Lung (tissue), 12 donors: Measurements from ENCODE around the gene FBXO28. TPM values are rescaled to one million over a fixed set of nuclear protein-coding genes. Genes with fewer than 3 reads are reported as not detected.
"Not testable (repeated sequence)": the region's sequence is repeated elsewhere in the genome, so short reads cannot be mapped to it uniquely, and the experiment has no call there.

Experiments used
- ATAC-seq: fragments of 200-7000 bp; cut with Tn5 transposase; one replicate; pipeline ENCODE4 v1.9.1; 2020; ENCODE audit warnings: moderate number of reproducible peaks; ENCODE audit not compliant: insufficient read depth, low FRiP score
- DNase-seq, 3 donors: peaks; one replicate each; pipeline ENCODE4 v3.0.0-alpha.2; 2013 to 2017
- H3K27ac ChIP-seq, 2 donors: one replicate each; pipeline ENCODE4 v1.5.1; 2013; ENCODE audit warnings: mild to moderate bottlenecking in 2 of 2, moderate library complexity in 2 of 2, control low read depth in 1 of 2, inconsistent platforms in 1 of 2, low read depth in 1 of 2, low read length in 1 of 2
- H3K27me3 ChIP-seq, 3 donors: one replicate each; pipeline ENCODE4 v1.5.1; 2013; ENCODE audit warnings: low read length in 2 of 3; ENCODE audit not compliant: control insufficient read depth in 3 of 3, insufficient read depth in 3 of 3
- H3K36me3 ChIP-seq, 4 donors: one replicate each; pipeline ENCODE4 v1.5.1; 2013; ENCODE audit warnings: low read length in 4 of 4, mild to moderate bottlenecking in 1 of 4, moderate library complexity in 1 of 4; ENCODE audit not compliant: control insufficient read depth in 4 of 4, insufficient read depth in 4 of 4
- H3K4me1 ChIP-seq, 5 donors: one replicate each; pipeline ENCODE4 v1.5.1; 2013; ENCODE audit warnings: low read length in 5 of 5, mild to moderate bottlenecking in 2 of 5, moderate library complexity in 1 of 5; ENCODE audit not compliant: control insufficient read depth in 5 of 5, insufficient read depth in 5 of 5
- H3K4me3 ChIP-seq: one replicate; pipeline ENCODE4 v1.5.1; 2013; ENCODE audit warnings: mild to moderate bottlenecking, control low read depth, moderate library complexity
- H3K9ac ChIP-seq, 2 donors: one replicate each; pipeline ENCODE4 v1.5.1; 2013; ENCODE audit warnings: low read length in 2 of 2, control low read depth in 1 of 2; ENCODE audit not compliant: insufficient read depth in 1 of 2
- H3K9me3 ChIP-seq, 4 donors: one replicate each; pipeline ENCODE4 v1.5.1; 2013; ENCODE audit warnings: low read length in 3 of 4, mild to moderate bottlenecking in 1 of 4, moderate library complexity in 1 of 4; ENCODE audit not compliant: control insufficient read depth in 4 of 4, insufficient read depth in 3 of 4
- WGBS, 2 donors: extraction: QIAGEN DNeasy Blood & Tissue Kit; methylation state at CpG; one replicate each; pipeline ENCODE4 v1.1.7; 2013; 5-methylcytosine and 5-hydroxymethylcytosine counted together
- polyA plus RNA-seq, 2 donors: library from polyadenylated mRNA; stranded (reverse); fragments of 200-250 nt; gene quantifications; one replicate each; pipeline ENCODE4 v1.2.1, GENCODE V29; 2013
- total RNA-seq, 2 donors: library from RNA; depleted of rRNA in 1 of 2; stranded (reverse); fragments of >200 nt in 1 of 2; gene quantifications; one replicate each; pipeline ENCODE4 v1.2.1, GENCODE V29; 2014 to 2021
- TF ChIP-seq, protein P1 (sequence below): IDR thresholded peaks from 2 replicates; pipeline ENCODE4 v1.5.1; 2012; ENCODE audit warnings: mild to moderate bottlenecking; ENCODE audit errors: control extremely low read depth, extremely low read depth
- donor health status: control.
- donor health status: control.
- donor health status: Bipolar disorder and iron deficiency.
- donor health status: healthy.
- donor health status: DM: yes; HTN: yes; CAD: no.

FBXO28 gene
- total and polyA plus RNA-seq, 4 donors = 10.1 to 41.5 (median 19.7) TPM

DNA sequence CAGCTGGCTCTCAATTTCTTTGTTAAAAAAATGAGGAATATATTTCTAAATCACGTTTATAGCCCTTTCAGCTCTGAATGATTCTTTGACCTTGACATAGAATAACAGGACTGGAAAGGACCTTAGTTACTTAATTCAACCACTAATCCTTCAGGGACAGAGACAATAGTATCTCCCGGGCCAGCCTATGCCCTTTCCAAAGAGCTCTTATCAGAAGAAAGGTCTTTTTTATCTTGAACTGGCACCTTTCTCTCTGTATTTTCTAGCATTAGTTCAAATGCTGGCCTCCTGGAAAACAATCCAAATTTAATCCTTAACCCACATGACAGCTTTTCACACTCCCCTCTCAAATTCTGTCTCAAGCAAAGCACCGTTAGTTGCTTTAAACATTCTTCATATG, 44.8 kb upstream of the FBXO28 start:
- H3K9me3 ChIP-seq = peaks cover 0 to 2% (median 0%) of the 10 kb centered on the region in 4 donors
- TF ChIP-seq, protein P1, sequence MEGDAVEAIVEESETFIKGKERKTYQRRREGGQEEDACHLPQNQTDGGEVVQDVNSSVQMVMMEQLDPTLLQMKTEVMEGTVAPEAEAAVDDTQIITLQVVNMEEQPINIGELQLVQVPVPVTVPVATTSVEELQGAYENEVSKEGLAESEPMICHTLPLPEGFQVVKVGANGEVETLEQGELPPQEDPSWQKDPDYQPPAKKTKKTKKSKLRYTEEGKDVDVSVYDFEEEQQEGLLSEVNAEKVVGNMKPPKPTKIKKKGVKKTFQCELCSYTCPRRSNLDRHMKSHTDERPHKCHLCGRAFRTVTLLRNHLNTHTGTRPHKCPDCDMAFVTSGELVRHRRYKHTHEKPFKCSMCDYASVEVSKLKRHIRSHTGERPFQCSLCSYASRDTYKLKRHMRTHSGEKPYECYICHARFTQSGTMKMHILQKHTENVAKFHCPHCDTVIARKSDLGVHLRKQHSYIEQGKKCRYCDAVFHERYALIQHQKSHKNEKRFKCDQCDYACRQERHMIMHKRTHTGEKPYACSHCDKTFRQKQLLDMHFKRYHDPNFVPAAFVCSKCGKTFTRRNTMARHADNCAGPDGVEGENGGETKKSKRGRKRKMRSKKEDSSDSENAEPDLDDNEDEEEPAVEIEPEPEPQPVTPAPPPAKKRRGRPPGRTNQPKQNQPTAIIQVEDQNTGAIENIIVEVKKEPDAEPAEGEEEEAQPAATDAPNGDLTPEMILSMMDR = no peak
- no peak for DNase-seq
- H3K9ac ChIP-seq = no peak overlapping the region
- WGBS, 2 donors = 71 to 77% methylated on average over 3 of the region's 3 CpGs
- H3K27ac ChIP-seq = no peak overlapping the region
- ATAC-seq = no peak
- H3K27me3 ChIP-seq = no peaks in the 10 kb centered on the region
- no peaks in the 10 kb centered on the region for H3K4me1 ChIP-seq
- H3K36me3 ChIP-seq = no peaks in the 10 kb centered on the region
- H3K4me3 ChIP-seq = no peak overlapping the region

DNA sequence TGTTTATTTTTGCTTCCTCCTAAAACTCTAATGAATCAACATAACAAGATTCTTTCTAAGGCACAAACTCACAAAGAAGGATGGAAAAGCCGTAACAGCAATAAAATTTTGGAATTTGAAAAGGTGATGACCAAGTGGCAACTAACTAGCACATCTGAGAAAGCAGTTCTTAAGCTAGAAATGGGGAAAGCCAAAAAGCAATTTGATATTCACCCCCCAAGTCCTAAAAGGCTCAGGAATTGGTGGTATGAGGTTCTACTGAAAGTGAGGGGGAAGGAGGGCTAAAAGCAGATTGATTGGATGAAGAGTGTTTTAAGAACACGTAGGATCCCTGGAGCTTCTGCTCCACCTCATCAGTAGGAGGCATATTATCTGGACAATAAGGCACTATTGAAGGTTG, 43.4 kb upstream of the FBXO28 start:
- H3K4me1 ChIP-seq = no peaks in the 10 kb centered on the region
- no peaks in the 10 kb centered on the region for H3K36me3 ChIP-seq
- no peaks in the 10 kb centered on the region for H3K27me3 ChIP-seq
- DNase-seq = no peak
- ATAC-seq = no peak
- TF ChIP-seq, protein P1 = no peak
- H3K4me3 ChIP-seq = no peak overlapping the region
- peaks cover 0 to 2% (median 0%) of the 10 kb centered on the region in 4 donors for H3K9me3 ChIP-seq
- WGBS, 2 donors = 81 to 92% methylated on average over 2 of the region's 2 CpGs
- no peak overlapping the region for H3K9ac ChIP-seq
- H3K27ac ChIP-seq = no peak overlapping the region

DNA sequence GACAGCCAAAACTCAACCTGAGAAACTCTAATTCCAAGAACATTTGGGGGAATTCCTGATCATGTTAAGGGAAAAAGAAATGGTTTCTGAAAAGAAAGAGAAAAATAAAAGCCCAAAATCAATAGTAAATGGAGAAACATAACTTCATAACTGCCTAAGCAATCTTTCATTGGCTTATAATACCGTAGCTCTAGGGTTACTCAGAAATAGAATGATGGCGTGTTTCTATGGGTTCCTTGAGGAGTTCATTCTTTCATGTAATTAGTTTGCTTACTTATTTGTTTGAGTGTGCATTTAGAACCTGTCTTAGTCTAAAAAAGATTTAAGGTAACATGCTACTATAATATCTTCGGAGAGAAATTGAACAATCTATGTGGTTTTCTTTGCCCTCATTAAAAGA, 37.5 kb upstream of the FBXO28 start:
- DNase-seq (no peak), ATAC-seq (no peak)
- 88 to 95% methylated on average over 3 of the region's 3 CpGs for WGBS, 2 donors

DNA sequence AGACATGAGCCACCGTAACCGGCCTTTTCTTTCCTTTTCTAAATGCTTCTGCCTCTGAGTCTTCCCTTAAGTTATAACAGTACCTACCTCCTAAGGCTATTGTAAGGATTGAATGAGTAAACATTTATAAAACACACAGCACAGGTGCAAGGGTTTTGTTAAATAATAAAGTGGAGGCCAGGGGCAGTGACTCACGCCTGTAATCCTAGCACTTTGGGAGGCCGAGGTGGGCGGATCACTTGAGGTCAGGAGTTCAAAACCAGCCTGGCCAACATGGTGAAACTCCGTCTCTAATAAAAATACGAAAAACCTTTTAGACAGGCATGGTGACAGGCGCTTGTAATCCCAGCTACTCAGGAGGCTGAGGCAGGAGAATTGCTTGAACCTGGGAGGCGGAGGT, 34.3 kb upstream of the FBXO28 start:
- WGBS, 2 donors = 71 to 76% methylated on average over 9 of the region's 9 CpGs
- H3K36me3 ChIP-seq, ATAC-seq, DNase-seq, H3K27me3 ChIP-seq, H3K4me3 ChIP-seq, H3K9ac ChIP-seq, H3K9me3 ChIP-seq, H3K27ac ChIP-seq: not testable (repeated sequence)
- peaks cover 0 to 10% (median 0%) of the 10 kb centered on the region in 5 donors for H3K4me1 ChIP-seq

More for the DNA sequence above, 37.5 kb upstream of the FBXO28 start:
- Histone ChIP-seq H3K27me3 (no peaks in the 10 kb centered on the region), H3K27ac (no peak overlapping the region), H3K4me3 (no peak overlapping the region), H3K9me3 (peaks cover 0 to 2% (median 0%) of the 10 kb centered on the region in 4 donors), H3K4me1 (peaks cover 0 to 10% (median 0%) of the 10 kb centered on the region in 5 donors), H3K36me3 (no peaks in the 10 kb centered on the region), H3K9ac (no peak overlapping the region)
- TF ChIP-seq, protein P1 = no peak
